MCF 10A (cell line): ENCODE results near the gene CD33. TPM values are rescaled to one million over a fixed set of nuclear protein-coding genes. Genes with fewer than 3 reads are reported as not detected.

Experiments used
- BruUV-seq: library from RNA; stranded (reverse); fragments of 400-500 nt; replicated peaks from 2 replicates; lab custom pipeline; 2021; lab: Mats Ljungman, UMichigan
- CTCF ChIA-PET: fragments of 300-600 bp; sonication (Branson Sonifier 250); formaldehyde crosslinking; extraction: SDS; loops from one replicate; lab custom pipeline; 2021; ENCODE audit warnings: antibody characterized with exemption, inconsistent platforms; lab: Yijun Ruan, JAX
- POLR2A ChIA-PET: fragments of 300-600, 350-650 bp; sonication (Branson Sonifier 250); formaldehyde crosslinking; extraction: SDS; loops from one replicate; lab custom pipeline; 2020; ENCODE audit warnings: antibody characterized with exemption, inconsistent platforms; lab: Yijun Ruan, JAX
- DNase-seq: peaks from one replicate; pipeline ENCODE4 v3.0.0-alpha.2; 2018; ENCODE audit not compliant: unreplicated experiment
- H3K27ac Mint-ChIP-seq: one replicate; pipeline ENCODE4 v1.8.0; 2022; ENCODE audit warnings: mild to moderate bottlenecking, low read depth, mixed read lengths; ENCODE audit not compliant: unreplicated experiment
- H3K27me3 Mint-ChIP-seq: one replicate; pipeline ENCODE4 v1.8.0; 2022; ENCODE audit warnings: mixed read lengths; ENCODE audit not compliant: insufficient read depth, unreplicated experiment
- H3K36me3 Mint-ChIP-seq: one replicate; pipeline ENCODE4 v1.8.0; 2022; ENCODE audit warnings: mild to moderate bottlenecking, moderate library complexity, mixed read lengths; ENCODE audit not compliant: insufficient read depth, unreplicated experiment
- H3K4me1 Mint-ChIP-seq: one replicate; pipeline ENCODE4 v1.8.0; 2022; ENCODE audit warnings: mixed read lengths; ENCODE audit not compliant: insufficient read depth, unreplicated experiment
- H3K4me3 Mint-ChIP-seq: one replicate; pipeline ENCODE4 v1.8.0; 2022; ENCODE audit warnings: mild to moderate bottlenecking, moderate library complexity, mixed read lengths; ENCODE audit not compliant: unreplicated experiment
- H3K9me3 Mint-ChIP-seq: one replicate; pipeline ENCODE4 v1.8.0; 2022; ENCODE audit warnings: mixed read lengths; ENCODE audit not compliant: unreplicated experiment
- intact Hi-C: fragments of 100-400 bp; cut with micrococcal nuclease; formaldehyde crosslinking; loops from 2 replicates; pipeline ENCODE4 v1.14.1; 2022
- total RNA-seq: library from RNA; stranded (reverse); gene quantifications from 2 replicates; pipeline ENCODE4 v1.2.3, GENCODE V29; 2022
- TF ChIP-seq, protein P1 (sequence below): fragments of 200-600 bp; IDR thresholded peaks from one replicate; pipeline ENCODE4 v1.8.0; 2022; ENCODE audit warnings: antibody characterized with exemption, mild to moderate bottlenecking; ENCODE audit not compliant: unreplicated experiment

Gene CD33
- total RNA-seq, 1 experiment from 2014 or later: 0.33 TPM

DNA sequence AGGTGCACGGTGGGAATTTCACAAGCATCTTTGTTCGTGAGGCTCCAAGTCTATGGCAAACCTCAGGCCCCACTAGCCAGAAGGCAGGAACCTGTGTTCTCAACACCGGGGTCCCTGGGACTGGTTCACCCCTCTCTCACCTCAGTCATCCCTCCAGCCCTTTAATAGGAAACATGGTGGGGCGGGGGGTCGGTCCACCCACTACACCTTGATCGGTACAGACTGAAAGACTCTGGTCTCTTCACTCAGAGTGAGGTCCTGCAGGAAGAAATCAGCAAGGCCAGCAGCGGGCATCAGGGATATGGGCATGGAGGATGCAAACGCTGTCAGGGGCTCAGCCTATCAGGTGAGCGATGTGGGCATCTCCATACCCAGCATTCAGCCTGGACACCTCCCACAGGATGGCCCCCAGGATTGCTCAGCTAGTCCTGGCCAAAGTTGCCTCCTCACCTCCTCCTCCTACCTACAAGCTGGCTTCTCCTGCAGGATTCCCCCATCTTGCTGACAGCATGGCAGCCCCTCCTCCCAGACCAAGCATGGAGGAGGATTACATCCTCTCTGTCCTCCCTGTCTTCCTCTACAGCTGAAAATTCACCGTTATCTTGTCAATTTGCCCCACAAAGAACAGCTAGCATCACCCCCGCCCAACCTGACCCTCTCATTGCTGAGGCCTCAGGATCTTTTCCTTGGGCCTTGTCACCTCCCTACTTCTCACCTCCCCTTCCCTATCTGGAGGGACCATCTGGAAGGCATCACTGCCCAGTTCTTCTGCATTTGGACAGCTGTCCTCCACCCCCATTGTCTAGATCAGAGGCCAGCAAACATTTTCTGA, 37.3 kb upstream of the CD33 start:
- POLR2A ChIA-PET: interaction anchor here (0.7 kb wide), 1 partner anchor 207 kb away, joined by 3 read pairs; no protein-coding TSS in a partner anchor
- no peak overlapping the region for H3K27ac Mint-ChIP-seq
- no peaks in the 10 kb centered on the region for H3K4me1 Mint-ChIP-seq
- no peak for DNase-seq
- H3K36me3 Mint-ChIP-seq: no peaks in the 10 kb centered on the region
- peaks cover 8% of the 10 kb centered on the region for H3K9me3 Mint-ChIP-seq
- no TSS peak for BruUV-seq
- intact Hi-C loops: no loop called here
- H3K27me3 Mint-ChIP-seq: no peaks in the 10 kb centered on the region
- TF ChIP-seq, protein P1, sequence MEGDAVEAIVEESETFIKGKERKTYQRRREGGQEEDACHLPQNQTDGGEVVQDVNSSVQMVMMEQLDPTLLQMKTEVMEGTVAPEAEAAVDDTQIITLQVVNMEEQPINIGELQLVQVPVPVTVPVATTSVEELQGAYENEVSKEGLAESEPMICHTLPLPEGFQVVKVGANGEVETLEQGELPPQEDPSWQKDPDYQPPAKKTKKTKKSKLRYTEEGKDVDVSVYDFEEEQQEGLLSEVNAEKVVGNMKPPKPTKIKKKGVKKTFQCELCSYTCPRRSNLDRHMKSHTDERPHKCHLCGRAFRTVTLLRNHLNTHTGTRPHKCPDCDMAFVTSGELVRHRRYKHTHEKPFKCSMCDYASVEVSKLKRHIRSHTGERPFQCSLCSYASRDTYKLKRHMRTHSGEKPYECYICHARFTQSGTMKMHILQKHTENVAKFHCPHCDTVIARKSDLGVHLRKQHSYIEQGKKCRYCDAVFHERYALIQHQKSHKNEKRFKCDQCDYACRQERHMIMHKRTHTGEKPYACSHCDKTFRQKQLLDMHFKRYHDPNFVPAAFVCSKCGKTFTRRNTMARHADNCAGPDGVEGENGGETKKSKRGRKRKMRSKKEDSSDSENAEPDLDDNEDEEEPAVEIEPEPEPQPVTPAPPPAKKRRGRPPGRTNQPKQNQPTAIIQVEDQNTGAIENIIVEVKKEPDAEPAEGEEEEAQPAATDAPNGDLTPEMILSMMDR: no peak
- CTCF ChIA-PET: interaction anchor here (0.6 kb wide), 1 partner anchor 37 kb away, joined by 3 read pairs; no protein-coding TSS in a partner anchor
- H3K4me3 Mint-ChIP-seq: no peak overlapping the region

DNA sequence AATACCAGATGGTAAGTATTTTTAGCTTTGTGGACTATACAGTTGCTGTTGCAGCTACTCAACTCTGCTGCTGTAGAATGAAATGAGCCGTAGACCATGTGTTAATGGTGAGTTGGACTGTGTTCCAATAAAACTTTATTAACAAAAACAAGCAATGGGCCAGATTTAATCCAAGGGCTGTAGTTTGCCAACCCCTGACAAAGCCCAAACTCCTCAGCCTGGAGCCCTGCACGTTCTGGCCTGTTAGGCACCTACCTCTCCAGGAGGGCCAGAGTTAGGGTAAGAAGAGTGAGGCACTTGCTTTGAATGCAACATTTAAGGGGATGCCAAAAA, 36.7 kb upstream of the CD33 start:
- TF ChIP-seq, protein P1: no peak
- DNase-seq: no peak
- BruUV-seq: no TSS peak
- Mint-ChIP-seq H3K4me1 (no peaks in the 10 kb centered on the region), H3K27me3 (no peaks in the 10 kb centered on the region), H3K9me3 (peaks cover 8% of the 10 kb centered on the region), H3K36me3 (no peaks in the 10 kb centered on the region), H3K27ac (no peak overlapping the region), H3K4me3 (no peak overlapping the region)
- intact Hi-C loops: no loop called here
- ChIA-PET CTCF (no interaction called here), POLR2A (interaction anchor here (0.7 kb wide), 1 partner anchor 206 kb away, joined by 3 read pairs; no protein-coding TSS in a partner anchor)

DNA sequence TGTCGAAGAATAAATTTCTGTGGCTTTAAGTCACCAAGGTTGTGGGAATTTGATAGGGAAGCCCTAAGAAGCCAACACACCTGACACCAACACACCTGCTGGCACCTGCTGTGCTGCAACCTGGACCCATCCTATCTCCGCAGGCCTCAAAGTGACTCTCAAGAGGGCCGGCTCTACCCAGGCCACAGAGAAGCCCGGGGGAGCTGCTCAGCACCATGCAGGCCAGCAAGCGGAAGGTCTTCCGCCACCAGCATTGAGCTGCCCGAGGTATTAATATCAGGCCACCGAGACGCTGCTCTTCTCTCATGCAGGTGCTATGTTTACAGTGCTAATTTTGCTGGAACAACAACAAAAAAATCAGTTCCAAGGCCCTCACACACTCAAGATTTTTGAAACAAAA, 32.2 kb upstream of the CD33 start:
- Mint-ChIP-seq H3K4me1 (no peaks in the 10 kb centered on the region), H3K27ac (no peak overlapping the region), H3K36me3 (no peaks in the 10 kb centered on the region), H3K4me3 (no peak overlapping the region), H3K9me3 (peaks cover 7% of the 10 kb centered on the region), H3K27me3 (no peaks in the 10 kb centered on the region)
- TF ChIP-seq, protein P1: no peak
- DNase-seq: no peak
- ChIA-PET CTCF (no interaction called here), POLR2A (no interaction called here)
- intact Hi-C loops: no loop called here
- BruUV-seq: no TSS peak

DNA sequence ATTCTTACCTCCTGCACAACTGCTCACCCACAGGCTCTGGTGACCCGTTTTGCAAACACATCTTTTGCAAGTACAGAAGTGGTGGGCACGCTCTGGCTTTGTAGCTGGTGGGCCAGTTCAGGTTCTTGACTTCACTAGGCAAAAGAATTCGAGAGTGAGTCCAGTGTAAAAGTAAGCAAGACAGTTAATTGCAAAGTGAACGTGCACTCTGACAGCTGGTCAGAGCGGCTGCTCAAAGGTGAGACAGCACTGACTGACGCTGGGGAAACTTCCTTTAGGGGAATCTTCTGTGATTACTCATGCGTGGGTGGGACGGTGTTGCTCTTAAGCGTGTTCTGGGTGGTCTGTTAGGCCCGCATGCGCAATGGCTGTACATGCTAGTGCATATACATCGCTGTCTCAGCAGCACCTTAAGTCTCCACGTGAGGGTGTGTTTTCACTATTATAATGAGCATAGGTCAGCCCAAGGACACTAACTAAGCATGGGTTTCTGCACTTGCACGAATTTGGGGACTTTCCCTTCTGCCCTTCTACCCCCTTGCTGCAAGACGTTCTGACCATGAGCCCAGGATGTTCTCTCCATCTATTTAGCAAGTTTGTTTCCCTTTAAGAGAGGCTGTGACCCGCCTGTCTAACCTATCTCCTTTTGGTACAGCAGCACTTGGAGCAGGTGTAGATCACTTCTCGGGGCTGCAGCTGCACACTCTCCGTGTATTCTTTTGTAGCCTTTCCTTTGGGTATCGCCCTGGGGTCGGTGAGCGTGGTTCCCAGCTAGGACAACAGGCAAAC, 30.2 kb upstream of the CD33 start:
- Mint-ChIP-seq H3K4me3 (no peak overlapping the region), H3K9me3 (peaks cover 7% of the 10 kb centered on the region), H3K4me1 (no peaks in the 10 kb centered on the region), H3K36me3 (no peaks in the 10 kb centered on the region), H3K27me3 (no peaks in the 10 kb centered on the region), H3K27ac (no peak overlapping the region)
- no TSS peak for BruUV-seq
- no peak for DNase-seq
- TF ChIP-seq, protein P1: no peak
- ChIA-PET CTCF (no interaction called here), POLR2A (interaction anchor here (0.7 kb wide), 1 partner anchor 609 kb away, joined by 3 read pairs; no protein-coding TSS in a partner anchor)
- intact Hi-C loops: no loop called here
